ENCODE results near the gene KDM5C. TPM values are rescaled to one million over a fixed set of nuclear protein-coding genes. Genes with fewer than 3 reads are reported as not detected.

Gene KDM5C
- total RNA-seq, 2 experiments from 2014 or later, result 236 to 237 TPM

- no peak for TF ChIP-seq CTCF (IDR thresholded peaks at IDR 0.05)
- no peaks in the 10 kb centered on the region for H3K27me3 Mint-ChIP-seq
- H3K36me3 ChIP-seq (ENCODE audit: insufficient read depth, low read length), result no peaks in the 10 kb centered on the region
- no peaks in the 10 kb centered on the region for H3K4me1 Mint-ChIP-seq (ENCODE audit: low read depth)
- no peaks in the 10 kb centered on the region for H3K9me3 Mint-ChIP-seq
- H3K27ac ChIP-seq (ENCODE audit: low read depth in 1 of 2, low read length in 2 of 2), result no peak overlapping the region
- H3K4me1 ChIP-seq (ENCODE audit: insufficient read depth, low read length), result no peaks in the 10 kb centered on the region
- DNase-seq (no peak), ATAC-seq (ENCODE audit: poor library complexity) (no peak)
- no peaks in the 10 kb centered on the region for H3K36me3 Mint-ChIP-seq (ENCODE audit: low read depth)
- no peak overlapping the region for H3K4me3 Mint-ChIP-seq
- CTCF ChIA-PET, result no interaction called here
- no peak overlapping the region for H3K4me3 ChIP-seq (ENCODE audit: low read length)
- H3K27ac Mint-ChIP-seq, result no peak overlapping the region
- intact Hi-C loops (cut with DNase I, micrococcal nuclease), result no loop called here
- no peaks in the 10 kb centered on the region for H3K9me3 ChIP-seq (ENCODE audit: control insufficient read depth in 1 of 2, insufficient read depth in 1 of 2, low read length in 2 of 2)
- H3K27me3 ChIP-seq (ENCODE audit: control insufficient read depth in 1 of 2, insufficient read depth in 2 of 2, low read length in 2 of 2), result no peaks in the 10 kb centered on the region
- POLR2A ChIA-PET, result no interaction called here
Observed at GRCh38 chrX:53242310-53242709, 17.3 kb upstream of the KDM5C start.

GRCh38 chrX:53241558-53241957 lies 16.6 kb upstream of the KDM5C start:
- no peak for ATAC-seq (ENCODE audit: poor library complexity)
- Histone ChIP-seq H3K36me3 (ENCODE audit: insufficient read depth, low read length) (no peaks in the 10 kb centered on the region), H3K4me1 (ENCODE audit: insufficient read depth, low read length) (no peaks in the 10 kb centered on the region), H3K27ac (ENCODE audit: low read depth in 1 of 2, low read length in 2 of 2) (no peak overlapping the region), H3K9me3 (ENCODE audit: control insufficient read depth in 1 of 2, insufficient read depth in 1 of 2, low read length in 2 of 2) (no peaks in the 10 kb centered on the region), H3K4me3 (ENCODE audit: low read length) (no peak overlapping the region), H3K27me3 (ENCODE audit: control insufficient read depth in 1 of 2, insufficient read depth in 2 of 2, low read length in 2 of 2) (no peaks in the 10 kb centered on the region)
- Mint-ChIP-seq H3K9me3 (no peaks in the 10 kb centered on the region), H3K27me3 (no peaks in the 10 kb centered on the region), H3K4me1 (ENCODE audit: low read depth) (no peaks in the 10 kb centered on the region), H3K4me3 (no peak overlapping the region), H3K36me3 (ENCODE audit: low read depth) (no peaks in the 10 kb centered on the region), H3K27ac (no peak overlapping the region)
- DNase-seq, result no peak
- ChIA-PET POLR2A (no interaction called here), CTCF (no interaction called here)
- no peak for TF ChIP-seq CTCF (IDR thresholded peaks at IDR 0.05)
- intact Hi-C loops (cut with DNase I, micrococcal nuclease), result no loop called here

GRCh38 chrX:53239474-53239873 lies 14.5 kb upstream of the KDM5C start:
- Histone ChIP-seq H3K27me3 (ENCODE audit: control insufficient read depth in 1 of 2, insufficient read depth in 2 of 2, low read length in 2 of 2) (no peaks in the 10 kb centered on the region), H3K9me3 (ENCODE audit: control insufficient read depth in 1 of 2, insufficient read depth in 1 of 2, low read length in 2 of 2) (no peaks in the 10 kb centered on the region), H3K36me3 (ENCODE audit: insufficient read depth, low read length) (no peaks in the 10 kb centered on the region), H3K4me1 (ENCODE audit: insufficient read depth, low read length) (no peaks in the 10 kb centered on the region), H3K4me3 (ENCODE audit: low read length) (no peak overlapping the region), H3K27ac (ENCODE audit: low read depth in 1 of 2, low read length in 2 of 2) (no peak overlapping the region)
- CTCF ChIA-PET, result interaction anchor here (0.8 kb wide), 1 partner anchor 13 kb away, joined by 3 read pairs; no protein-coding TSS in a partner anchor
- Mint-ChIP-seq H3K27ac (no peak overlapping the region), H3K4me3 (no peak overlapping the region), H3K9me3 (no peaks in the 10 kb centered on the region), H3K36me3 (ENCODE audit: low read depth) (no peaks in the 10 kb centered on the region), H3K4me1 (ENCODE audit: low read depth) (no peaks in the 10 kb centered on the region), H3K27me3 (no peaks in the 10 kb centered on the region)
- DNase-seq (peak in 5 of 14 experiments; percentile 25 to 56 (median 46)), ATAC-seq (ENCODE audit: poor library complexity) (peak; percentile 81)
- TF ChIP-seq CTCF (IDR thresholded peaks at IDR 0.05), result peak; percentile 39
- POLR2A ChIA-PET, result interaction anchor here (1.6 kb wide), 1 partner anchor 14 kb away, joined by 9 read pairs; no protein-coding TSS in a partner anchor
- intact Hi-C loops (cut with DNase I, micrococcal nuclease), result no loop called here

Measured in CD4-positive, alpha-beta T cell (primary cell).